Naive B cell (primary cell): ENCODE data around the gene CD180. TPM values are rescaled to one million over a fixed set of nuclear protein-coding genes. Genes with fewer than 3 reads are reported as not detected.

ENCODE experiments used
- ATAC-seq, 2 donors: fragments of 150-1000 bp; cut with Tn5 transposase; 2 replicates each; pipeline ENCODE4 v1.10.0; 2021; ENCODE audit warnings: low read depth in 2 of 2, mild to moderate bottlenecking in 2 of 2, moderate library complexity in 2 of 2
- DNase-seq: peaks from one replicate; pipeline ENCODE4 v3.0.0; 2022
- H3K27ac Mint-ChIP-seq, 6 donors: one replicate each; pipeline ENCODE4 v1.8.0; 2020 to 2022; ENCODE audit warnings: mild to moderate bottlenecking in 6 of 6, mixed read lengths in 6 of 6, moderate library complexity in 5 of 6, inconsistent platforms in 2 of 6
- H3K27me3 Mint-ChIP-seq, 3 donors: one replicate each; pipeline ENCODE4 v1.8.0; 2021 to 2022; ENCODE audit warnings: mixed read lengths in 3 of 3, mild to moderate bottlenecking in 1 of 3
- H3K36me3 Mint-ChIP-seq, 2 donors: one replicate each; pipeline ENCODE4 v1.8.0; 2020 to 2022; ENCODE audit warnings: mixed read lengths in 2 of 2, inconsistent platforms in 1 of 2, mild to moderate bottlenecking in 1 of 2
- H3K4me1 Mint-ChIP-seq, 3 donors: one replicate each; pipeline ENCODE4 v1.8.0; 2020 to 2022; ENCODE audit warnings: mixed read lengths in 3 of 3, inconsistent platforms in 1 of 3, mild to moderate bottlenecking in 1 of 3, moderate library complexity in 1 of 3
- H3K4me3 Mint-ChIP-seq, 8 donors: one replicate each; pipeline ENCODE4 v1.8.0; 2020 to 2022; ENCODE audit warnings: mild to moderate bottlenecking in 8 of 8, mixed read lengths in 8 of 8, moderate library complexity in 8 of 8, inconsistent platforms in 2 of 8
- H3K9me3 Mint-ChIP-seq, 7 donors: one replicate each; pipeline ENCODE4 v1.8.0; 2020 to 2022; ENCODE audit warnings: mixed read lengths in 7 of 7, mild to moderate bottlenecking in 5 of 7, inconsistent platforms in 2 of 7, moderate library complexity in 1 of 7
- polyA plus RNA-seq, 6 donors: library from polyadenylated mRNA; unstranded; fragments of 300-500 nt; fragmentation: Illumina TruSeq; gene quantifications; one replicate each; pipeline ENCODE4 v1.2.3, GENCODE V29; 2021; ENCODE audit warnings: low read depth in 6 of 6

The CD180 gene
- polyA plus RNA-seq: 100 to 1,000 TPM in 3 of 6 donors, 10 to 100 TPM in 3; 29.6 to 131 (median 91.3) TPM

- Mint-ChIP-seq H3K36me3 (peaks cover 28 to 43% of the 10 kb centered on the region in 2 donors), H3K4me3 (peak within 1 kb of the TSS; percentile 90 to 98 (median 95)), H3K9me3 (peaks cover 0 to 15% (median 5%) of the 10 kb centered on the region in 7 donors), H3K27ac (peak within 1 kb of the TSS; percentile 94 to 100 (median 98)), H3K27me3 (no peaks in the 10 kb centered on the region), H3K4me1 (peaks cover 73 to 83% (median 82%) of the 10 kb centered on the region in 3 donors)
- DNase-seq: peak; percentile 56
- peak; percentile 41 to 43 for ATAC-seq
Observed at GRCh38 chr5:67196537-67197059, at the start of gene CD180. TSS of gene CD180 (minus strand) at chr5:67196799. CDS start at chr5:67196641, 158 bp downstream.

GRCh38 chr5:67246108-67246507, 49.5 kb upstream of the CD180 start:
- ATAC-seq (peak in 1 of 2 donors; percentile 58), DNase-seq (peak; percentile 54)
- Mint-ChIP-seq H3K27ac (no peak overlapping the region), H3K27me3 (no peaks in the 10 kb centered on the region), H3K4me3 (no peak overlapping the region), H3K9me3 (no peaks in the 10 kb centered on the region), H3K4me1 (peaks cover 2 to 6% (median 5%) of the 10 kb centered on the region in 3 donors), H3K36me3 (no peaks in the 10 kb centered on the region)

GRCh38 chr5:67245259-67245846, 48.8 kb upstream of the CD180 start:
- peak overlapping the region in 1 of 6 donors; percentile 95 for H3K27ac Mint-ChIP-seq
- ATAC-seq (no peak), DNase-seq (no peak)
- H3K27me3 Mint-ChIP-seq: no peaks in the 10 kb centered on the region
- no peaks in the 10 kb centered on the region for H3K36me3 Mint-ChIP-seq
- H3K4me3 Mint-ChIP-seq: no peak overlapping the region
- H3K4me1 Mint-ChIP-seq: peaks cover 2 to 6% (median 5%) of the 10 kb centered on the region in 3 donors
- H3K9me3 Mint-ChIP-seq: no peaks in the 10 kb centered on the region

GRCh38 chr5:67244345-67244793, 47.8 kb upstream of the CD180 start:
- no peaks in the 10 kb centered on the region for H3K9me3 Mint-ChIP-seq
- ATAC-seq: no peak

DNA sequence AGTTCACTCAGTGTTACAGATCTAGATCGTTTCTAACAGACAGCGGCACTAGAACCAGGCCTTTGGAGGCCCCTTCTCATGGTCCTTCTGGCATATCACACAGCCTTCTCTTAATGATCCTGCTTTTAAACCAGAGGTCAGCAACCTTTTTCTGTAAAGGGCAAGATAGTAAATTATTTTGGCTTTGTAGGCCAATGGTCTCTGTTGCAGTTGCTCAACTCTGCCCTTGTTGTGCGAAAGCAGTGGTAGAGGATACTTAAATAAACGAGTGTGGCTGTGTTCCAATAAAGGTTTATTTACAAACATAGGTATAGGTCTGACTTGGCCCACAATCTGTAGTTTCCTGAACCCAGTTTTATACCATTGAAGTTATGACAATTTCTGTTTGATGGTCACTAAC, 47.3 kb upstream of the CD180 start:
- Mint-ChIP-seq H3K36me3 (no peaks in the 10 kb centered on the region), H3K9me3 (no peaks in the 10 kb centered on the region), H3K27me3 (no peaks in the 10 kb centered on the region), H3K4me1 (peaks cover 2 to 6% (median 5%) of the 10 kb centered on the region in 3 donors), H3K4me3 (no peak overlapping the region), H3K27ac (no peak overlapping the region)
- no peak for ATAC-seq
- no peak for DNase-seq

More at GRCh38 chr5:67244345-67244793, 47.8 kb upstream of the CD180 start:
- Mint-ChIP-seq H3K36me3 (no peaks in the 10 kb centered on the region), H3K4me3 (peak overlapping the region in 1 of 8 donors; percentile 13), H3K27me3 (no peaks in the 10 kb centered on the region), H3K27ac (no peak overlapping the region), H3K4me1 (peaks cover 2 to 6% (median 5%) of the 10 kb centered on the region in 3 donors)
- no peak for DNase-seq

GRCh38 chr5:67243349-67243748, 46.8 kb upstream of the CD180 start:
- Mint-ChIP-seq H3K27me3 (no peaks in the 10 kb centered on the region), H3K27ac (peak overlapping the region in 1 of 6 donors; percentile 11), H3K36me3 (no peaks in the 10 kb centered on the region), H3K9me3 (no peaks in the 10 kb centered on the region), H3K4me3 (no peak overlapping the region), H3K4me1 (peaks cover 2 to 6% (median 5%) of the 10 kb centered on the region in 3 donors)
- DNase-seq (no peak), ATAC-seq (no peak)

DNA sequence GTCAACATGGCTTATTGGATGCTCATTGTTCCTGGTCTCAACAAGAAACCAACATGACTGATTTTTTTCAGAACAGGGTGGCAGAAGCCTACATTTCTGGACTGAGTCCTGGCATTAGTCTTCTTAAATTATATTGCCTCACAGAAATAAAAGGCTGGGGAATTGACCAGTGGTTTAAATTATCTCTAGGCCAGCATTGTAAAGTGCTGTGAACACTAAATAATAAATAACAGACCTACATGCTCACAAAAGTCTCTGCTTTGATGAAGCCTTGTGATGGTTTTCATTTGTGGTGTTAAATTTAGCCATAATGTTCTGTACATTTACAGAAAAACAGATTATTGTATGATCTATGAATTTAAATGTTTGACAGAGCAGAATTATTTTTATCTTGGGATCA, 44.7 kb upstream of the CD180 start:
- ATAC-seq (no peak), DNase-seq (no peak)
- Mint-ChIP-seq H3K4me3 (no peak overlapping the region), H3K9me3 (no peaks in the 10 kb centered on the region), H3K27me3 (no peaks in the 10 kb centered on the region), H3K27ac (no peak overlapping the region), H3K4me1 (peaks cover 4 to 6% (median 5%) of the 10 kb centered on the region in 3 donors), H3K36me3 (peaks cover 0 to under 1% of the 10 kb centered on the region in 2 donors)

DNA sequence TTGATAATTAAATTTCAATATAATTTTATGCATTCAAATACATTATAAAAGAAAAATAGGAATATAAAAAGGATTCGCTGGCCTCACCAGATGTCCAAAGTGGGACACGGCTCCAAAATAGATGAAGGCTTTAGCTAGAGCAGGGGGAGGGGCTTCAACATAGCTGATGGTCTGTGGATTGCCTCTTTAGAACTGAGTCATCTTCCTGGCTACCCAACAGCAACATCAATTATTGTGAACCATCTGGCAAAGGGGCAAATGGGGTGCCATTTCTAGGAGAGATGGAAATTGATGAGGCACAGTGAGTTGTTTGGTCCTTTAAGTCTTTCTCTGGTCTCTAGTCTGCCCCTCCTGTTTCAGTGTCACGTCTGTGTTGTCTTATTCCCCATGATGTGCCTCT, 44.2 kb upstream of the CD180 start:
- H3K27me3 Mint-ChIP-seq: no peaks in the 10 kb centered on the region

GRCh38 chr5:67240065-67240464, 43.5 kb upstream of the CD180 start:
- no peak overlapping the region for H3K4me3 Mint-ChIP-seq
- ATAC-seq: no peak
- peaks cover 0 to 4% of the 10 kb centered on the region in 2 donors for H3K36me3 Mint-ChIP-seq
- H3K4me1 Mint-ChIP-seq: peaks cover 0 to 8% (median under 1%) of the 10 kb centered on the region in 3 donors
- H3K9me3 Mint-ChIP-seq: no peaks in the 10 kb centered on the region
- no peaks in the 10 kb centered on the region for H3K27me3 Mint-ChIP-seq
- no peak overlapping the region for H3K27ac Mint-ChIP-seq
- no peak for DNase-seq

More for the DNA sequence above, 44.2 kb upstream of the CD180 start:
- no peak for DNase-seq
- H3K4me1 Mint-ChIP-seq: peaks cover 5 to 6% (median 6%) of the 10 kb centered on the region in 3 donors
- no peak for ATAC-seq
- H3K27ac Mint-ChIP-seq: no peak overlapping the region
- H3K9me3 Mint-ChIP-seq: no peaks in the 10 kb centered on the region
- H3K36me3 Mint-ChIP-seq: peaks cover 0 to 4% of the 10 kb centered on the region in 2 donors
- no peak overlapping the region for H3K4me3 Mint-ChIP-seq

DNA sequence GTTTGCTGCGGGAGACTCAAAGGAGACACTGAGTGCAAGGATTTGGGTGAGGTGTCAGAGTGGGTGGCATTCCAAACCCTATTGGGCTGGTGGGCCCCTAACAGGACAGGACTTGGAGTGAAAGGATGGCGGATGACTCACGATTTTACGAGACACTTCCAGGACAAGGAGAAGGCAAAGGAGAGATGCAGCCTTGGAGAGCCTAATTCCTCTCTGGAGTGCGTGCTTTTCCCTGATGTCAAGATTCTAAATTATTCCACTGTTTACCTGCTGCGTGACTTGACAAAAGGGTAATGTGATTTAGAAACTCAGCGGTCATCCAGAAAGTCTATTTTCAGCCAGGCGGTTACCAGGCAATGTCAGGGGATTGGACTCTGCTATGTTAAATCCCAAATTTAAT, 41.6 kb upstream of the CD180 start:
- Mint-ChIP-seq H3K9me3 (no peaks in the 10 kb centered on the region), H3K4me3 (no peak overlapping the region), H3K27ac (no peak overlapping the region), H3K27me3 (peaks cover 0 to 4% (median 0%) of the 10 kb centered on the region in 3 donors), H3K36me3 (peaks cover 0 to 4% of the 10 kb centered on the region in 2 donors), H3K4me1 (peaks cover 6 to 14% (median 7%) of the 10 kb centered on the region in 3 donors)
- no peak for DNase-seq
- ATAC-seq: no peak

- Mint-ChIP-seq H3K9me3 (no peaks in the 10 kb centered on the region), H3K4me3 (peak overlapping the region in 1 of 8 donors; percentile 57), H3K36me3 (peaks cover 0 to 4% of the 10 kb centered on the region in 2 donors), H3K27ac (peak overlapping the region in 2 of 6 donors; percentile 11 to 41), H3K27me3 (peaks cover 0 to 4% (median 0%) of the 10 kb centered on the region in 3 donors), H3K4me1 (peaks cover 6 to 14% (median 7%) of the 10 kb centered on the region in 3 donors)
- DNase-seq (no peak), ATAC-seq (no peak)
Observed at GRCh38 chr5:67235399-67236110, 39.0 kb upstream of the CD180 start.

DNA sequence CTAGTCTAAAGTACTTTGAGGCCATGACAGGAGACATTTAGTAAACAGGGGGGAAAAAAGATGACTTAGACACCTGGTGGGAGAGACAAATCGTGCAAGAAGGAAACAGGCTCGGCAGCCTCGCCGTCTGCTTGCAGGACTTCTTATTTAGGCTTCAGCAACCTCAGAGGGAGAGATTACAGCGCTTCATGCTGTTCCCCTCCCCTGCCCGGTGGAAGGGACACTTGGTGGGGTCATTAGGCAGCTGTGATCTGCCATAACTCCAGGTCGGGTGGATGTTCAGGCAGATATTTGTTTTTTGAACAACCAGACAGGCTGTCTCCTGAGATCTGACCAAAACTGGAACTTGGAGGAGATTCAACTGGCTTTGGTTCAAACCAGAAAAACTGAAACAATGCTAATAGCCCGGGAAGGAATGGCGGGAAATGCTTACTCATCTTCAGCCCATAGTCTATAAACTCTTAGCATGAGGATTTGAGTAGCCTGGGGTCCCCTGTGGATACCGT, 38.1 kb upstream of the CD180 start:
- no peaks in the 10 kb centered on the region for H3K9me3 Mint-ChIP-seq
- H3K4me3 Mint-ChIP-seq: peak overlapping the region in 7 of 8 donors; percentile 9 to 82 (median 69)
- peaks cover 6 to 14% (median 7%) of the 10 kb centered on the region in 3 donors for H3K4me1 Mint-ChIP-seq
- ATAC-seq (peak; percentile 37 to 56), DNase-seq (no peak)
- H3K27ac Mint-ChIP-seq: peak overlapping the region in 5 of 6 donors; percentile 18 to 83 (median 41)
- peaks cover 0 to 4% of the 10 kb centered on the region in 2 donors for H3K36me3 Mint-ChIP-seq
- peaks cover 0 to 4% (median 0%) of the 10 kb centered on the region in 3 donors for H3K27me3 Mint-ChIP-seq

DNA sequence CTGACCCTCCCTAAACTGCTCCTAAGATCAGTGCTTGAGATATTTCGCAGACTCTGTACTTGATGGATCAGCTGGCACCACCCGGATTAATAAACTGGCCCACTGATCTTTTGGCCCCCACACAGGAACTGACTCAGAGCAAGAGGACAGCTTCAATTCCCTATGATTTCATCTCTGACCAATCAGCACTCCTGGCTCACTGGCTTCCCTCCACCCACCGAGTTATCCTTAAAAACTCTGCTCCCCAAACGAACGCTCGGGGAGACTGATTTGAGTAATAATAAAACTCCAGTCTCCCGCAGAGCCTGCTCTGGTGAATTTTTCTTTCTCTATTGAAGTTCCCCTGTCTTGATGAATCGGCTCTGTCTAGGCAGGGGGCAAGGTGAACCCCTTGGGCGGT, 36.5 kb upstream of the CD180 start:
- H3K36me3 Mint-ChIP-seq: peaks cover 0 to 4% of the 10 kb centered on the region in 2 donors
- H3K4me1 Mint-ChIP-seq: peaks cover 6 to 14% (median 7%) of the 10 kb centered on the region in 3 donors
- H3K27ac Mint-ChIP-seq: peak overlapping the region in 1 of 6 donors; percentile 59
- DNase-seq (no peak), ATAC-seq (no peak)
- no peak overlapping the region for H3K4me3 Mint-ChIP-seq
- peaks cover 0 to 4% (median 0%) of the 10 kb centered on the region in 3 donors for H3K27me3 Mint-ChIP-seq
- H3K9me3 Mint-ChIP-seq: no peaks in the 10 kb centered on the region
